HUDEP-2 (cell line): Measurements from ENCODE around the gene UBAC2.

ENCODE experiments used
- DNase-seq, 76 experiments: peaks; one replicate each; lab custom pipeline; 2025; ENCODE audit not compliant: unreplicated experiment in 76 of 76; lab: John Stamatoyannopoulos, UW

Gene UBAC2

GRCh38 chr13:99200432-99201167, at the start of gene UBAC2:
Gene UBAC2 (plus strand): TSS chr13:99200854. CDS start chr13:99200909, 55 bp downstream.
- DNase-seq = peak in 74 of 76 experiments; percentile 31 to 96 (median 90)

DNA sequence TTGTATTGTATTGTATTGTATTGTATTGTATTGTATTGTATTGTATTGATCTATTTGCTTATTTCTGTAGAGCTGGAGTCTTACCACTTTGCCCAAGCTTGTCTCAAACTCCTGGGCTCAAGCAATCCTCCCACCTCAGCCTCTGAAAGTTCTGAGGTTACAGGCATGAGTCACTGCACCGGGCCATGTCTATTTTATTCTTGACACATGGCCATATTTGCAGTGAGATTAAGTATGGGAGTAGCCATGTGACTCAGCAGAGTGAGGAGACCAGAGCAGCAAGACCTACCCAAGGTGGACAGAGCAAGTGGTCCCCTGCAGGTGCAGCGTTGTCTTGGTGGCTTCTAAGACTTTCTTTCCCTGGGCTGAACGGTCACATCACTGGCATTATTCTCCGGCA, 49.1 kb upstream of the UBAC2 start:
- DNase-seq = peak in 46 of 76 experiments; percentile 1 to 72 (median 22)

DNA sequence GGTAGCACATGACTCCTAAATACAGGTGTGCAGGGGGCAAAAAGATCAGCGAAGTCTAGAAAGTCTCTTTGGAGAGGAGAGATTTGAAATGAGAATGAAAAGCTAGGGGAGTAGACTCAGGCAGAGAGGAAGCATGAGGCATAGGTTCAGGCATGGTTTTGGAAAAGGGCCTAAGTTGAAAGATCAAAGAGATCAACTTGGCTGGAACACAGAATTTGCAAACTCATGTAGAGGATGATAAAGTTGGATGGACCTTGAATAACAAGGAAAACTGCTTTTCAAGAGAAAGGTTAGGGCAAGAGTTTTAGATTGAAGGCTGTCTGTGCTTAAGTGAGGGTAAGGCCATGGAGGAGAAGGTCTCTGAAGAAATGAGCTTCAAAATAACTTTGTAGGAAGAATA, 47.4 kb upstream of the UBAC2 start:
- no peak for DNase-seq

DNA sequence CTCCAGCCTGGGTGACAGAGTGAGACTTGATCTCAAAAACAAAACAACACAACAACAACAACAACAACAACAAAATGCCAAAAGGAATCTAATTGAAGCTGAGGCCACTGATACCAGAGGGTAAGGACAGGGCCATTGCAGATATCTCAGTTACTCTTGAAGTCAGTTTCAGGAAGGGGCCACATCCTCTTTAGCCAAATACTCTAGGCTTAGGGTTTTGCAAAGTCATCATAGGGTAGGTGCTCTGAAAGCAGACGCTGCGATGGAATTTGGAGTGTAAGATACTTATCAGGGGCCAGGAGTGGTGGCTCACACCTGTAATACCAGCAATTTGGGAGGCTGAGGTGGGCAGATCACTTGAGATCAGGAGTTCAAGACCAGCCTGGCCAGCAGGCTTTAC, 46.6 kb upstream of the UBAC2 start:
- DNase-seq = no peak

- DNase-seq = no peak
Measured at GRCh38 chr13:99155821-99156220, 44.8 kb upstream of the UBAC2 start.

- DNase-seq = no peak
Measured at GRCh38 chr13:99157046-99157445, 43.6 kb upstream of the UBAC2 start.

- DNase-seq = no peak
Measured at GRCh38 chr13:99158846-99159245, 41.8 kb upstream of the UBAC2 start.

DNA sequence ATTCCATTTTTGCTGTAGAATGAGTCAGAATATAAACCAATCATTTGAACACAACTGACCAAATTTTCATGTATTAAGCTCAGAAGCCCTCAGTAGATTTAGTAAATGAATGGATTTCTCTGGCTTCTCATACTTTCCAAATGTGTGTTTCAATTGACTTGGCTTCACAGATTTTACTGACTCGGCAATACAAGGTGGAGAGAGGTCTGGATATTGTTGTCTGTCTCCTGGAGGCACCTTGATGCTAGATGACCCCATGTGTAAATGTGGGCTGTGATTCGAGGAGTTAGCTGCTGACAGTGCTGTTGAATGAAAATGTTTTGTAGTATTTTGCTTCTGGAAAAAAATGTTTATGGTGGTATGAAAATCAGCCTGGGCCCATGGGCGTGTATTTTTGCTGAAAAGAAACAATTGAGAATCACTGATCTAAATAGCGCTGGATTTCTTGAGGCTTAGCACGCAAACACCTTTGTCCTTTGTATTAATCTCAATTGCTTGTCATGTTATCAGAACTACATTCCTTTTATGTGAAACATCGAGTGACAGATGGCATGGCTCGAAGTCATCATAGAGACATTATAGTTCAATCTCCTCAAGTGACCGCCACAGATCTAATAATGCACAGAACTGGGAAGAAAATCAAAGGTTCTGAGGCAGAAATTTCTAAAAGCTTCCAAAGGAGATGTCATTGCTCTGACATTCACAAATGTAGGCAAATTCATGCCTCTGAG, 41.2 kb upstream of the UBAC2 start:
- no peak for DNase-seq

- DNase-seq = no peak
Measured at GRCh38 chr13:99160415-99160814, 40.2 kb upstream of the UBAC2 start.

DNA sequence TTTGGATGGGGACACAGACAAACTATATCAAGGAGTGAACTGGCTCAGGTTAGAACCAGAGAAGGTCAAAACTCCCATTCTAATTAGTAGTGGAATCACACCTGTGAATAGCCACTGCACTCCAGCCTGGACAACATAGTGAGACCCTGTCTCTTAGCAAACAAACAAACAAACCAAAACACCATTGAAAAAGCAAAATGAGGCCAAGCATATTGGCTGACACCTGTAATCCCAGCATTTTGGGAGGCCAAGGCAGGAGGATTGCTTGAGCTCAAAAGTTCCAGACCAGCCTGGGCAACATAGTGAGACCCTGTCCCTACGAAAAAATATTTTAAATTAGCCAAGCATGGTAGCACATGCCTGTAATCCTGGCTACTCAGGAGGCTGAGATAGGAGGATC, 39.1 kb upstream of the UBAC2 start:
- no peak for DNase-seq

DNA sequence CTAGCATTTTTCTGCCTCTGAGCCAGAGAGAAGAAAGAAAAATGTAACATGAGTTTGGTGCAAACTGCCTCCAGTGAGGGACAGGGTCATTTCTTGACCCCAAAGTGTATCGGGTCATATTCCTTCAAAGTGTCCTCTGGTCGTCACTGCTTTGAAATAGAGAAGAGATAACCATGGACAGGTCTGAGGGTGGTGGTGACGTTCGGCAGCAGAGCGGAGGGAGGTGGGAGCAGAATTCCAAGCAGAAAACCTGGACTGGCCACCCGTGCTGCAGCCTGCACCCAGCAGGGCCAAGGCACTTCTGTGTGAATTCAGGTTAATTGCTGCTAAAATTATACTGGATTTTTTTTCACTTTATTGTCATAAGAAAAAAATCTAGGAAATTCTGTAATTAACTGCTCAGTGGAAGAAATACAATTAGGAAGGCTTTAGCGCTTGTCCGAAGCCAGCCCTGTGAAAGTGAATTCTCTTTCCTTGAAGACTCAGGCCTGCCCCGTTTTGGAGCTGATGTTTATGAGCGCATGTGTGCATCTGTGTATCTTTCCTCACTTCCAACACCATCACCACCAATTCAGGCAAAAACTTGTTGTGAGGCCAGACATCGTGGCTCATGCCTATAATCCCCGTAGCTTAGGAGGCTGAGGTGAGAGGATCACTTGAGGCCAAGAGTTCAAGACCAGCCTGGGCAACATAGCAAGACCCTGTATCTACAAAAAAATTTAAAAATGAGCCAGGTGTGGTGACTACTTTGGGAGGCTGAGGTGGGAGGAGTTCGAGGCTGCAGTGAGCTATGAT, 37.9 kb upstream of the UBAC2 start:
- no peak for DNase-seq

DNA sequence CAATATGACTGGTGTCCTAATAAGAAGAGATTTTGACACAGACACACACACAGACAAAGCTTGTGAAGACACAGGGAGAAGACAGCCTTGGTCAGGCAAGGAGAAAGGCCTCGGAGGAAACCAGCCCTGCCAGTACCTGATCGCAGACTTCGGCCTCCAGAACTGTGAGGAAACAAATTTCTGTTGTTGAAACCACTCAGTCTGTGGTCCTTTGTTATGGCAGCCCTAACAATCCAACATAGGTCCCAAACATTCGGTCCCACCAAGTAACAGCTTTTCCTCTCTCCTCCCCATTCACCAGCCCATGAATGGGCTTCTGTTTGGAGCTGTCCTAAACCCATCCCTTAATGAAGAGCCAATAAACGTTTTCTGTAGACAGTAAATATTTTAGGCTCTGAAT, 36.4 kb upstream of the UBAC2 start:
- DNase-seq = no peak

DNA sequence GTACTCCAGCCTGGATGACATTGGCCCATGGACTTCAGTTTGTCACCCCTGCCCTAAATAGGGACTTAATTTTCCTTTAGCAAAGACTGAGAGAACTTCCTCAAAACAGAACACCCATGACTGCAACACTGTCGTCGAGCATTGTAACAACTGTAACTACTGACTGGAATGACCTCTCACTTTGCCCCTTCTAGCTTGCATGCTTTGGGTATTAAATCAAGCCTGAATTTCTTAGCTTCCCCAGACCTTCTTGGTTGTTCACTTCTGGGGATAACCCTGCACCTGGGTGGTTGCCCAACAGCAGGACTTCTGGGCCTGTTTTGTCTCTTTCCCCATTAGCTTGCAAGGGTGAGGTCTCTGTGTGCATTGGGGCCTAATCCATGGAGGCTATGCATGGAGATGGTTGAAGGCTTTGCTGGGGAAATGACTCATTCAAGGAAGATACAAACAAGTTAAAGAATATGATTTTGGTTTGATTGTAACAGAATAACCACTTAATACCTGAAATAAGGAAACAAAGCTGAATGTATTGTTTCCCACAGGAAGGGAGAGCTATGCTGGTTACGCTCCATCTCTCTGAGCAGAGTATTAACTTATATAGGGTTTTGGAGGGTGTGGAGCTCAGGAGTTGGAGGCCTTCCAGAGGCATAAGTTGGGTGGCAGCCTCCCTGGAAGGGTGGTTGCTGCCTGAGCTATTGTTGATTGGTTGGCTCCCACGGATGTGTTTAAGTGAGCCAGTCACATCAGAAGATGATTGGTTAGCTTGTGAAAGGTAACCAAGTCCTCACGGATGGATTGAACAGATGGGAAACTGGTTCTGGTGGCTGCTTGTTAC, 34.7 kb upstream of the UBAC2 start:
- DNase-seq = peak in 11 of 76 experiments; percentile 3 to 17 (median 5)

DNA sequence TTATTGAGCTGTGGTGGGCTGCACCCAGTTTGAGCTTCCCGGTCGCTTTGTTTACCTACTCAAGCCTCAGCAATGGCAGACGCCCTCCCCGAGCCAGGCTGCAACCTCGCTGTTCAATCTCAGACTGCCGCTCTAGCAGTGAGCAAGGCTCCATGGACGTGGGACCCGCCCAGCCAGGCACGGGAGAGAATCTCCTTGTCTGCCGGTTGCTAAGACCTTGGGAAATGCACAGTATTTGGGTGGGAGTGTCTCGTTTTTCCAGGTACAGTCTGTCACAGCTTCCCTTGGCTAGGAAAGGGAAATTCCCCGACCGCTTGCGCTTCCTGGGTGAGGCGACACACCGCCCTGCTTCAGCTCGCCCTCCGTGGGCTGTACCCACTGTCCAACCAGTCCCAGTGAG, 27.7 kb upstream of the UBAC2 start:
- no peak for DNase-seq

DNA sequence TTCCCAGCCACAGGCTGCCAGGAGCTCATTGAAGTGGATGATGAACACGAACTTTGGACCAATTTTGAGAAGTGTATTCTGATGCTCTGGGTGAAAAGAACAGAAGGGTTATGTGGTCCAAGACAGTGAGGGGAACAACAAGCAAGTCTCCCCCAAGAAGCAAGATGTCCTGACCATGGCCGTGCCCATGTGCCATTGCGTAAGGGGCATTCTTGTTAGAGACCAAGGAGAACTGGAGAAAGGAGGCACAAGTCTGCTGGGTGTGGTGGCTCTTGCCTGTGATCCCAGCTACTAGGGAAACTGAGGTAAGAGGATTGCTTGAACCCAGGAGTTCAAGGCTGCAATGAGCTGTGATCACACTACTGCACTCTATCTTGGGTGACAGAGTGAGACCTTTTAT, 27.0 kb upstream of the UBAC2 start:
- DNase-seq = no peak

GRCh38 chr13:99174533-99175100, 26.0 kb upstream of the UBAC2 start:
- no peak for DNase-seq

GRCh38 chr13:99176309-99177276, 24.1 kb upstream of the UBAC2 start:
- peak in 64 of 76 experiments; percentile 8 to 79 (median 48) for DNase-seq

- no peak for DNase-seq
Measured at GRCh38 chr13:99178636-99179035, 22.0 kb upstream of the UBAC2 start.

DNA sequence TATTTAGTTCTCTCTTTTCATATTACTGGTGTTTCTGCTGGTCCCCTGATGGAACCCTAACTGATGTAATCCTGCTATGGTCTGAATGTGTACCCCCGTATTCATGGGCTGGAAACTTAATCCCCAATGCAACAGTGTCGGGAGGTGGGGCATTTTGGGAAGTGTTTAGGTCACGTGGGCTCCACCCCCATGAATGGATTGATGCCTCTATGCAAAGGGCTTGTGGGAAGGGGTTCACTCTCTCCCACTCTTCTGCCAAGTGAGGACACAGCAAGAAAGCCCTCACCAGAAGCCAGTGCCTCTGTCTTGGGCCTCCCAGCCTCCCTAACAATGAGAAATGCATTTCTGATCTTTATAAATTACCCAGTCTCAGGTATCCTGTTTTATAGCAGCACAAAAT, 21.2 kb upstream of the UBAC2 start:
- no peak for DNase-seq
